Stimulated activated naive CD8-positive, alpha-beta T cell treated with anti-CD3 and anti-CD28 coated beads, Interleukin-15, amount 100 ng/mL, for 72 hours (primary cell): Measurements from ENCODE around the gene PLA2R1.

Experiments used
- ATAC-seq: fragments of 150-1000 bp; cut with Tn5 transposase; 2 replicates; pipeline ENCODE4 v1.10.0; 2021; ENCODE audit warnings: mild to moderate bottlenecking, moderate library complexity
- DNase-seq, 2 donors: peaks; one replicate each; pipeline ENCODE4 v3.0.0; 2021 to 2022
- H3K27ac Mint-ChIP-seq, 2 donors: one replicate each; pipeline ENCODE4 v1.8.0; 2022; ENCODE audit warnings: mild to moderate bottlenecking in 2 of 2, mixed read lengths in 2 of 2, moderate library complexity in 2 of 2
- H3K27me3 Mint-ChIP-seq: one replicate; pipeline ENCODE4 v1.8.0; 2022; ENCODE audit warnings: mixed read lengths
- H3K4me1 Mint-ChIP-seq: one replicate; pipeline ENCODE4 v1.8.0; 2022; ENCODE audit warnings: mild to moderate bottlenecking, mixed read lengths
- H3K4me3 Mint-ChIP-seq, 2 donors: one replicate each; pipeline ENCODE4 v1.8.0; 2022; ENCODE audit warnings: mild to moderate bottlenecking in 2 of 2, mixed read lengths in 2 of 2, moderate library complexity in 1 of 2
- H3K9me3 Mint-ChIP-seq, 2 donors: one replicate each; pipeline ENCODE4 v1.8.0; 2022; ENCODE audit warnings: mixed read lengths in 2 of 2

PLA2R1 gene

GRCh38 chr2:160076914-160077313 lies 14.5 kb upstream of the PLA2R1 start:
- no peak for ATAC-seq

GRCh38 chr2:160076241-160076640 lies 13.8 kb upstream of the PLA2R1 start:
- Mint-ChIP-seq H3K4me1 (no peaks in the 10 kb centered on the region), H3K27ac (no peak overlapping the region), H3K27me3 (peaks cover 5% of the 10 kb centered on the region), H3K4me3 (no peak overlapping the region), H3K9me3 (no peaks in the 10 kb centered on the region)
- no peak for DNase-seq
- no peak for ATAC-seq

More at GRCh38 chr2:160076914-160077313, 14.5 kb upstream of the PLA2R1 start:
- H3K4me3 Mint-ChIP-seq, result no peak overlapping the region
- no peak for DNase-seq
- H3K27ac Mint-ChIP-seq, result no peak overlapping the region
- no peaks in the 10 kb centered on the region for H3K9me3 Mint-ChIP-seq
- H3K27me3 Mint-ChIP-seq, result no peaks in the 10 kb centered on the region
- no peaks in the 10 kb centered on the region for H3K4me1 Mint-ChIP-seq

GRCh38 chr2:160075171-160075570 lies 12.8 kb upstream of the PLA2R1 start:
- DNase-seq, result no peak
- ATAC-seq, result no peak
- H3K27ac Mint-ChIP-seq, result no peak overlapping the region
- peaks cover 13% of the 10 kb centered on the region for H3K27me3 Mint-ChIP-seq
- H3K9me3 Mint-ChIP-seq, result no peaks in the 10 kb centered on the region
- no peaks in the 10 kb centered on the region for H3K4me1 Mint-ChIP-seq
- no peak overlapping the region for H3K4me3 Mint-ChIP-seq

- DNase-seq, result no peak
- H3K27ac Mint-ChIP-seq, result no peak overlapping the region
- no peaks in the 10 kb centered on the region for H3K4me1 Mint-ChIP-seq
- no peaks in the 10 kb centered on the region for H3K9me3 Mint-ChIP-seq
- peaks cover 13% of the 10 kb centered on the region for H3K27me3 Mint-ChIP-seq
- no peak for ATAC-seq
- H3K4me3 Mint-ChIP-seq, result no peak overlapping the region
Measured at GRCh38 chr2:160073284-160073888, 11.0 kb upstream of the PLA2R1 start.

- DNase-seq, result no peak
- Mint-ChIP-seq H3K27ac (no peak overlapping the region), H3K4me3 (no peak overlapping the region), H3K4me1 (no peaks in the 10 kb centered on the region), H3K9me3 (no peaks in the 10 kb centered on the region), H3K27me3 (peaks cover 36% of the 10 kb centered on the region)
- no peak for ATAC-seq
Measured at GRCh38 chr2:160068906-160069305, 6.5 kb upstream of the PLA2R1 start.

- peaks cover 11% of the 10 kb centered on the region for H3K4me1 Mint-ChIP-seq
Measured at GRCh38 chr2:160064916-160065315, 2.5 kb upstream of the PLA2R1 start.

GRCh38 chr2:160063879-160064612 lies 1.6 kb upstream of the PLA2R1 start:
- DNase-seq (no peak), ATAC-seq (no peak)
- peaks cover 66% of the 10 kb centered on the region for H3K27me3 Mint-ChIP-seq
- no peaks in the 10 kb centered on the region for H3K9me3 Mint-ChIP-seq
- no peak overlapping the region for H3K27ac Mint-ChIP-seq
- no peak overlapping the region for H3K4me3 Mint-ChIP-seq
- peaks cover 11% of the 10 kb centered on the region for H3K4me1 Mint-ChIP-seq

More at GRCh38 chr2:160064916-160065315, 2.5 kb upstream of the PLA2R1 start:
- Mint-ChIP-seq H3K4me3 (no peak overlapping the region), H3K9me3 (no peaks in the 10 kb centered on the region), H3K27ac (no peak overlapping the region), H3K27me3 (peaks cover 59% of the 10 kb centered on the region)
- ATAC-seq (no peak), DNase-seq (no peak)

DNA sequence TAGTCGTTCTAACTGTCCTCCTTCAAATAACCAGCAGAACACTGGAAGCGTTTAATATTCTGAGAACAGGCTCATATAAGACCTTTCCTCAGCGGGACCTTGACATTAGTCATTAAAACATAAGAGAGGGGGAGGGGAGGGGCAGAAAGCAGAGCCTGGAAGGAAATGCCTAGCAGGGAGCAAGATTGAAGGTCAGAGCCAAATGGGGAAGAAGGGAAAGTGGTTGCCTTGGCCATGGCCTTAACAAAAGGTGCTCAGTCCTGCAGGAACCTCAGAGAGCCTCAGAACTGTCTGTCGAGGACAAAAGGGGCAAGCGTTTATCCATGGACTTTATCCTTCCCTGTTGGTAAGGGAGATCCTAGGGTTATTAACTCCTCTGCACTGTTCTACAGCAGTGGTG lies 856 bp upstream of the PLA2R1 start:
- peaks cover 73% of the 10 kb centered on the region for H3K27me3 Mint-ChIP-seq
- DNase-seq (no peak), ATAC-seq (no peak)
- peak overlapping the region; percentile 16 to 83 for H3K4me3 Mint-ChIP-seq
- peaks cover 11% of the 10 kb centered on the region for H3K4me1 Mint-ChIP-seq
- no peak overlapping the region for H3K27ac Mint-ChIP-seq
- no peaks in the 10 kb centered on the region for H3K9me3 Mint-ChIP-seq

DNA sequence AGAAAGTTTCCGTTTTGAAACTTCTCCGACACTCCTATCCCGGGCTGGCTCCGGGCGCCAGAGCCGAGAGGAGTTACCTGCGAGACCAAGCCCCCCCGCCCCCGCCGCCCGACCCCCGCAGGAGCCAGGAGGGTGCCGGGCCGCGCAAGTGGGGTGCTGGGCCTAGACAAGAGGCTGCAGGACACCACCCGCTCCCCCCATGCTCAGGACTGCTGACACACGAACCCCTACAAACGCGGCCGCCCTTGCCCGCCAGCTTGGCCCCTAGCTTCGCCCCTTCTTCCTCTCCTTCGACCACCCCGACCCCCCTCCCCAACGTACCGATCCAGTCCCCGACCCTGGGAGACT lies 497 bp downstream of the PLA2R1 start:
- ATAC-seq (peak; percentile 45), DNase-seq (no peak)
- peaks cover 86% of the 10 kb centered on the region for H3K27me3 Mint-ChIP-seq
- H3K9me3 Mint-ChIP-seq, result no peaks in the 10 kb centered on the region
- peaks cover 11% of the 10 kb centered on the region for H3K4me1 Mint-ChIP-seq
- no peak overlapping the region for H3K27ac Mint-ChIP-seq
- H3K4me3 Mint-ChIP-seq, result peak overlapping the region; percentile 65 to 83

DNA sequence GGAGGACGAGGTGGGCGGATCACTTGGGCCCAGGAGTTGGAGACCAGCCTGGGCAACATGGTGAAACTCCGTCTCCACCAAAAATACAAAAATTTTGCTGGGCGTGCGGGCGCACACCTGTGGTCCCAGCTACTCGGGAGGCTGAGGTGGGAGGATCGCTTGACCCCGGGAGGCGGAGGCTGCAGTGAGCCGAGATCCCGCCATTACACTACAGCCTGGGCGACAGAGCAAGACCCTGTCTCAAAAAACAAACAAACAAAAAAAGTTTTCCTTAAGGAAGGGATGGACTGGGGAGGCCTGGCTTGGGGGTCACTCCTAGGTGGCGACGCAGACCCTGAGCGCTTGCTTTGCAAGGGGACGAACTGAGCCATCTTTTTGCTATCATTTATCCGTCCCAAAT lies 882 bp downstream of the PLA2R1 start:
- H3K27me3 Mint-ChIP-seq, result peaks cover 88% of the 10 kb centered on the region
- H3K4me3 Mint-ChIP-seq, result peak overlapping the region; percentile 8 to 24
- no peak overlapping the region for H3K27ac Mint-ChIP-seq
- no peak for ATAC-seq
- H3K4me1 Mint-ChIP-seq, result peaks cover 11% of the 10 kb centered on the region
- DNase-seq, result no peak
- no peaks in the 10 kb centered on the region for H3K9me3 Mint-ChIP-seq

GRCh38 chr2:160060297-160060696 lies 2.1 kb downstream of the PLA2R1 start:
- DNase-seq, result no peak
- no peak for ATAC-seq
- H3K4me1 Mint-ChIP-seq, result peaks cover 11% of the 10 kb centered on the region
- H3K4me3 Mint-ChIP-seq, result no peak overlapping the region
- no peak overlapping the region for H3K27ac Mint-ChIP-seq
- H3K27me3 Mint-ChIP-seq, result peaks cover 80% of the 10 kb centered on the region
- no peaks in the 10 kb centered on the region for H3K9me3 Mint-ChIP-seq

GRCh38 chr2:160057356-160057755 lies 5.1 kb downstream of the PLA2R1 start:
- H3K27me3 Mint-ChIP-seq, result peaks cover 63% of the 10 kb centered on the region
- H3K27ac Mint-ChIP-seq, result no peak overlapping the region
- no peak for DNase-seq
- ATAC-seq, result no peak
- H3K4me1 Mint-ChIP-seq, result peaks cover 2% of the 10 kb centered on the region
- H3K4me3 Mint-ChIP-seq, result no peak overlapping the region
- no peaks in the 10 kb centered on the region for H3K9me3 Mint-ChIP-seq

DNA sequence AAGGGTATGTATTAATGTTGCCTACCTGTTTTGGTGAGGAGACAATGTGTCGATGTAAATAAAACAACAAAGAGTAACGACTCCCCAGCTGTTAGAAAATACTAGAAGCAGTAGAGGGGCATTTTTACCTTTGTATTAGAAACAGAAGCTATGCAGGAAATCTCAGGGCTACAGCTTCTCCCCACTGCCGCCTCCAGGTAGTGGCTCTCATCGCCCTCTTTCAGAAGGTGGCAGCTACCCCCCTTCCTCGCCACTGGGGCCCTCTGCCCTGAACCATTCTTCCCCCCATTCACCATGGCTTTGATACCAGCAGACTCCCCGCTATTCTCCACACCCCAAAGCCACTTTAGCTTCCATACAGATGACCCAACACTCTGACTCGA lies 6.7 kb downstream of the PLA2R1 start:
- Mint-ChIP-seq H3K9me3 (no peaks in the 10 kb centered on the region), H3K4me1 (no peaks in the 10 kb centered on the region), H3K4me3 (no peak overlapping the region), H3K27ac (no peak overlapping the region), H3K27me3 (peaks cover 52% of the 10 kb centered on the region)
- ATAC-seq (no peak), DNase-seq (no peak)

DNA sequence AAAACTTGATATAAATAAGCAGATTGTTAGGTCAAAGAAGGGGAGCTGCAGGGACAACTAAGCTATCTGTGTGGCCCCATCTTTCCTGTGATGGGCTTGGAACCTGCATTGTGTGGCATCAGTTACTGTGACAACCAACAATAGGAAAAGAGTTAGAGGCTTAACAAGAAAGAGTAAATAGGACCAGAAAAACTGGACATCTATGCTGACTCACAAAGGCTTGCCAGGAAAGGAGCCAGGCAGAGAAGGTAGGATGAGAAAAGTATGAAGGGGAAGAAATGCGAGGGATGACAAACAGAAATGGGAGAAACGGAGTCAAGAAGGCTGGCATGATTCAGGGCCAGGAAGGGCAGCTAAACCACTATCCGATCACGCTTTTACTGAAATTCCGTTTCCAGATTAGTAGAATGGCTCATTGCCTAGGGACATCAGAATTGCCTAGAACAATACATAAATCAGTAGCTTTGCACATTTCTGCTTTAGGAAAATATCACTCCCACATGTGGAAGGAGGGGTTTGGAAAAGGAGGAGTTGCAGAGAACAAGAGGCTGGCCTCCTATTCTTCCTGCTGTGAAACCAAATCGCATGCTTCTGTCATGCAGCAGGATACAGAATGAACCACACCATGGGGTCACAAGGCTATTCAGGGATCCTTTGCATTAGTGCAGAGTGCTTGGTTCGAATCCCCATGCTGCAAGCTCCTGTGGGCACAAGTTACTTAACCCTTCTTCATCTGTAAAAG lies 7.3 kb downstream of the PLA2R1 start:
- ATAC-seq (no peak), DNase-seq (no peak)
- no peaks in the 10 kb centered on the region for H3K4me1 Mint-ChIP-seq
- no peaks in the 10 kb centered on the region for H3K9me3 Mint-ChIP-seq
- no peak overlapping the region for H3K27ac Mint-ChIP-seq
- H3K4me3 Mint-ChIP-seq, result no peak overlapping the region
- peaks cover 48% of the 10 kb centered on the region for H3K27me3 Mint-ChIP-seq

DNA sequence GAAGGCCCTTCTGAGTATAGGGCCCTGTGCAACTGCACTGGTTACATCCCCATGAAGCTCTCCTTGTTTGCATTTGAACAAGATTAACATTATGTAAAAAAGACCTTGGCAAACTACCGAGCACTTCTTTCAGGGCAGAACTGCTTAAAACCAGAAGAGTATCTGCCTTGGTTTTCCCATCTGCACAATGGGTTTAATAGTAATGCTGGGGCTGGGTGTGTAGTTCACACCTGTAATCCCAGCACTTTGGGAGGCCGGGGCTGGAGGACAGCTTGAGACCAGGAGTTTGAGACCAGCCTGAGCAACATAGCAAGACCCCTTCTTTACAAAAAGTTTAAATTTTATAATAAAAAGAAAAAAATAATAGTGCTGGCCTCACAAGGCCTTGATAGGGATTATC lies 8.5 kb downstream of the PLA2R1 start:
- Mint-ChIP-seq H3K4me3 (no peak overlapping the region), H3K4me1 (no peaks in the 10 kb centered on the region), H3K27ac (no peak overlapping the region), H3K27me3 (peaks cover 40% of the 10 kb centered on the region), H3K9me3 (no peaks in the 10 kb centered on the region)
- DNase-seq (no peak), ATAC-seq (no peak)

- no peak overlapping the region for H3K4me3 Mint-ChIP-seq
- no peaks in the 10 kb centered on the region for H3K9me3 Mint-ChIP-seq
- DNase-seq (no peak), ATAC-seq (no peak)
- peaks cover 27% of the 10 kb centered on the region for H3K27me3 Mint-ChIP-seq
- H3K4me1 Mint-ChIP-seq, result no peaks in the 10 kb centered on the region
- no peak overlapping the region for H3K27ac Mint-ChIP-seq
Measured at GRCh38 chr2:160052531-160052930, 9.9 kb downstream of the PLA2R1 start.
